Loucy (cell line): ENCODE measurements around the gene SMURF2.

Experiments used
- H2AFZ ChIP-seq: fragments of 200-600 bp; sonication (generic); 2 replicates; pipeline ENCODE4 v1.6.0; 2016; ENCODE audit warnings: antibody characterized with exemption, mild to moderate bottlenecking, low read length, moderate library complexity
- H3F3A ChIP-seq: fragments of 200-600 bp; 2 replicates; pipeline ENCODE4 v1.6.0; 2016; ENCODE audit warnings: antibody characterized with exemption, low read depth, mild to moderate bottlenecking
- H3K27me3 ChIP-seq: fragments of 200-600 bp; sonication (generic); 2 replicates; pipeline ENCODE4 v1.6.1; 2014; ENCODE audit warnings: low read length, mild to moderate bottlenecking; ENCODE audit not compliant: insufficient read depth, poor library complexity, severe bottlenecking
- H3K36me3 ChIP-seq: fragments of 200-600 bp; sonication (generic); 2 replicates; pipeline ENCODE4 v1.6.1; 2016; ENCODE audit warnings: low read length; ENCODE audit not compliant: insufficient read depth
- H3K4me1 ChIP-seq: fragments of 200-600 bp; sonication (generic); 2 replicates; pipeline ENCODE4 v1.5.1; 2014; ENCODE audit warnings: low read length, mild to moderate bottlenecking; ENCODE audit not compliant: insufficient read depth, poor library complexity, severe bottlenecking
- H3K4me2 ChIP-seq: fragments of 200-600 bp; sonication (generic); 2 replicates; pipeline ENCODE4 v1.6.0; 2014; ENCODE audit warnings: antibody characterized with exemption, low read length, low read depth, mild to moderate bottlenecking; ENCODE audit not compliant: poor library complexity, severe bottlenecking
- H3K4me3 ChIP-seq: fragments of 200-600 bp; sonication (generic); 2 replicates; pipeline ENCODE4 v1.5.1; 2014; ENCODE audit warnings: low read length, mild to moderate bottlenecking, mixed read lengths; ENCODE audit not compliant: poor library complexity, severe bottlenecking
- H3K79me2 ChIP-seq: fragments of 200-600 bp; sonication (generic); 2 replicates; pipeline ENCODE4 v1.6.1; 2014; ENCODE audit warnings: low read length; ENCODE audit not compliant: insufficient read depth
- H3K9ac ChIP-seq: fragments of 200-600 bp; sonication (generic); 2 replicates; pipeline ENCODE4 v1.6.0; 2014; ENCODE audit warnings: mild to moderate bottlenecking, low read depth, low read length, moderate library complexity; ENCODE audit not compliant: poor library complexity, severe bottlenecking
- H3K9me2 ChIP-seq: fragments of 200-600 bp; sonication (generic); replicated peaks from 2 replicates; pipeline ENCODE4 v1.6.1; 2016; ENCODE audit warnings: low read depth, low read length, mixed read lengths
- H3K9me3 ChIP-seq: fragments of 200-600 bp; sonication (generic); 2 replicates; pipeline ENCODE4 v1.6.1; 2014; ENCODE audit warnings: mild to moderate bottlenecking, antibody characterized with exemption, low read length, low read depth; ENCODE audit not compliant: insufficient read depth
- H4K20me1 ChIP-seq: fragments of 200-600 bp; sonication (generic); 2 replicates; pipeline ENCODE4 v1.6.0; 2014; ENCODE audit warnings: antibody characterized with exemption, low read length, mild to moderate bottlenecking; ENCODE audit not compliant: insufficient read depth, poor library complexity, severe bottlenecking
- CTCF ChIP-seq: fragments of 200-600 bp; sonication (generic); conservative IDR thresholded peaks from 2 replicates; pipeline ENCODE4 v1.5.1; 2014; ENCODE audit warnings: mild to moderate bottlenecking, antibody characterized with exemption, low read length
- EZH2phosphoT487 ChIP-seq: fragments of 200-600 bp; IDR thresholded peaks from 2 replicates; pipeline ENCODE4 v1.6.1; 2018; ENCODE audit warnings: antibody characterized with exemption, mild to moderate bottlenecking, moderate library complexity, borderline replicate concordance

Gene SMURF2

GRCh38 chr17:64706224-64707049 is 44.3 kb upstream of the SMURF2 start:
- no peak overlapping the region for H2AFZ ChIP-seq
- no peak overlapping the region for H3K9ac ChIP-seq

GRCh38 chr17:64702815-64703214 is 40.7 kb upstream of the SMURF2 start:
- Histone ChIP-seq H2AFZ (no peak overlapping the region), H3K4me1 (peaks cover 22% of the 10 kb centered on the region), H4K20me1 (no peaks in the 10 kb centered on the region), H3K9me2 (no peaks in the 10 kb centered on the region), H3K4me3 (no peak overlapping the region), H3K9me3 (no peaks in the 10 kb centered on the region), H3K27me3 (no peaks in the 10 kb centered on the region), H3F3A (no peaks in the 10 kb centered on the region), H3K9ac (no peak overlapping the region), H3K4me2 (no peak overlapping the region), H3K36me3 (no peaks in the 10 kb centered on the region), H3K79me2 (no peaks in the 10 kb centered on the region)
- no peak for TF ChIP-seq CTCF
- TF ChIP-seq EZH2phosphoT487 = no peak

More at GRCh38 chr17:64706224-64707049, 44.3 kb upstream of the SMURF2 start:
- no peaks in the 10 kb centered on the region for H3K9me3 ChIP-seq
- peaks cover 51% of the 10 kb centered on the region for H3K4me1 ChIP-seq
- H3K9me2 ChIP-seq = no peaks in the 10 kb centered on the region
- TF ChIP-seq EZH2phosphoT487 = no peak
- no peak for TF ChIP-seq CTCF
- no peaks in the 10 kb centered on the region for H3K36me3 ChIP-seq
- no peaks in the 10 kb centered on the region for H4K20me1 ChIP-seq
- no peak overlapping the region for H3K4me2 ChIP-seq
- H3K27me3 ChIP-seq = no peaks in the 10 kb centered on the region
- no peak overlapping the region for H3K4me3 ChIP-seq
- peaks cover 13% of the 10 kb centered on the region for H3F3A ChIP-seq
- H3K79me2 ChIP-seq = peaks cover 17% of the 10 kb centered on the region

- H4K20me1 ChIP-seq = no peaks in the 10 kb centered on the region
- H3K9me2 ChIP-seq = no peaks in the 10 kb centered on the region
- H3K79me2 ChIP-seq = no peaks in the 10 kb centered on the region
- H3K4me3 ChIP-seq = no peak overlapping the region
- no peaks in the 10 kb centered on the region for H3K9me3 ChIP-seq
- no peaks in the 10 kb centered on the region for H3F3A ChIP-seq
- H3K4me2 ChIP-seq = no peak overlapping the region
- H3K9ac ChIP-seq = no peak overlapping the region
- no peaks in the 10 kb centered on the region for H3K27me3 ChIP-seq
- no peaks in the 10 kb centered on the region for H3K36me3 ChIP-seq
- no peak for TF ChIP-seq CTCF
- TF ChIP-seq EZH2phosphoT487 = no peak
- H3K4me1 ChIP-seq = peaks cover 4% of the 10 kb centered on the region
- H2AFZ ChIP-seq = no peak overlapping the region
Observed at GRCh38 chr17:64698725-64699124, 36.6 kb upstream of the SMURF2 start.
